HCT116 (cell line): ENCODE results near the gene AZGP1. TPM values are rescaled to one million over a fixed set of nuclear protein-coding genes. Genes with fewer than 3 reads are reported as not detected.
A peak's percentile ranks its signal among the peaks of the same experiment; 100 is the strongest.

ENCODE experiments used
- ATAC-seq: fragments of 200-7000 bp; cut with Tn5 transposase; 2 replicates; pipeline ENCODE4 v1.9.1; 2020; ENCODE audit warnings: mild to moderate bottlenecking, moderate library complexity
- BruUV-seq: library from RNA; stranded (reverse); fragments of 400-500 nt; replicated peaks from 2 replicates; lab custom pipeline; 2021; lab: Mats Ljungman, UMichigan
- CTCF ChIA-PET: fragments of 300-600 bp; sonication (Branson Sonifier 250); formaldehyde crosslinking; loops from one replicate; lab custom pipeline; 2021; ENCODE audit warnings: antibody characterized with exemption; lab: Charles Lee
- POLR2A ChIA-PET: fragments of 300-600, 350-600 bp; sonication (Branson Sonifier 250); formaldehyde crosslinking; loops from one replicate; lab custom pipeline; 2021; ENCODE audit warnings: antibody characterized with exemption; lab: Charles Lee
- RAD21 ChIA-PET, 2 experiments: fragments of 300-600 bp; sonication (Branson Sonifier 250); formaldehyde crosslinking; loops; one replicate each; lab custom pipeline; 2023; ENCODE audit warnings: low total read pairs in 2 of 2; ENCODE audit not compliant: uncharacterized antibody in 2 of 2, unreplicated experiment in 2 of 2, low non-redundant PET in 1 of 2; lab: Charles Lee
- DNase-seq: peaks from one replicate; pipeline ENCODE4 v3.0.0-alpha.2; 2010; ENCODE audit warnings: low read depth, low spot score
- H2AFZ ChIP-seq: fragments of 200-600 bp; shearing (Covaris generic), sonication (generic); 2 replicates; pipeline ENCODE4 v1.6.1; 2017; ENCODE audit warnings: low read depth, mixed run types, mixed read lengths, antibody characterized with exemption, low read length; ENCODE audit not compliant: poor library complexity, severe bottlenecking
- H3K27ac ChIP-seq: 2 replicates; pipeline ENCODE4 v1.5.1; 2012; ENCODE audit warnings: low read depth, low read length
- H3K27me3 ChIP-seq: fragments of 200-600 bp; sonication (generic); 2 replicates; pipeline ENCODE4 v1.6.1; 2016; ENCODE audit warnings: mixed run types, low read length, mixed read lengths; ENCODE audit not compliant: insufficient read depth
- H3K36me3 ChIP-seq, 2 experiments: fragments of 200-500 bp in 1 of 2; fragments of 200-600 bp in 1 of 2; sonication (Bioruptor generic) in 1 of 2; sonication (generic) in 1 of 2; 2 replicates each; pipeline versions ENCODE4 v1.5.1 to v1.6.1; 2014 to 2016; ENCODE audit warnings: low read length in 2 of 2, inconsistent platforms in 1 of 2, mixed read lengths in 1 of 2, mixed run types in 1 of 2; ENCODE audit not compliant: insufficient read depth in 2 of 2, control insufficient read depth in 1 of 2
- H3K4me1 ChIP-seq, 2 experiments: fragments of 200-600 bp in 1 of 2; sonication (generic) in 1 of 2; 2 replicates each; pipeline versions ENCODE4 v1.5.1 to v1.6.1; 2012 to 2017; ENCODE audit warnings: low read length in 2 of 2, inconsistent platforms in 1 of 2, mild to moderate bottlenecking in 1 of 2, mixed read lengths in 1 of 2, mixed run types in 1 of 2, moderate library complexity in 1 of 2; ENCODE audit not compliant: insufficient read depth in 2 of 2, control insufficient read depth in 1 of 2
- H3K4me2 ChIP-seq: fragments of 200-600 bp; sonication (generic); 2 replicates; pipeline ENCODE4 v1.6.1; 2017; ENCODE audit warnings: mixed run types, low read length, mixed read lengths
- H3K4me3 ChIP-seq, 2 experiments: fragments of 200-600 bp in 1 of 2; sonication (generic) in 1 of 2; replicated peaks in 1 of 2; 2 replicates each; pipeline ENCODE4 v1.5.1; 2011 to 2016; ENCODE audit warnings: low read length in 2 of 2, control low read depth in 1 of 2, low read depth in 1 of 2, mild to moderate bottlenecking in 1 of 2, mixed read lengths in 1 of 2, mixed run types in 1 of 2
- H3K79me2 ChIP-seq: fragments of 200-600 bp; sonication (generic); 2 replicates; pipeline ENCODE4 v1.6.1; 2017; ENCODE audit warnings: mild to moderate bottlenecking, mixed run types, low read length, moderate library complexity, mixed read lengths; ENCODE audit not compliant: insufficient read depth
- H3K9ac ChIP-seq: fragments of 200-600 bp; sonication (generic); 2 replicates; pipeline ENCODE4 v1.6.1; 2016; ENCODE audit warnings: low read length, mixed read lengths
- H3K9me2 ChIP-seq: fragments of 200-600 bp; sonication (generic), shearing (Covaris generic); 2 replicates; pipeline ENCODE4 v1.6.1; 2017; ENCODE audit warnings: mixed run types, mild to moderate bottlenecking, moderate library complexity; ENCODE audit not compliant: insufficient read depth
- H3K9me3 ChIP-seq, 2 experiments: fragments of 200-500 bp in 1 of 2; fragments of 200-600 bp in 1 of 2; sonication (Bioruptor generic) in 1 of 2; sonication (generic) in 1 of 2; 2 replicates each; pipeline ENCODE4 v1.6.1; 2014 to 2017; ENCODE audit warnings: low read length in 2 of 2, mixed read lengths in 2 of 2, inconsistent platforms in 1 of 2, low read depth in 1 of 2, mild to moderate bottlenecking in 1 of 2, mixed run types in 1 of 2, moderate library complexity in 1 of 2; ENCODE audit not compliant: control insufficient read depth in 1 of 2, insufficient read depth in 1 of 2
- H4K20me1 ChIP-seq: fragments of 200-600 bp; sonication (generic), shearing (Covaris generic); 2 replicates; pipeline ENCODE4 v1.6.1; 2017; ENCODE audit warnings: mixed run types, mild to moderate bottlenecking, moderate library complexity; ENCODE audit not compliant: insufficient read depth
- ATF3 ChIP-seq: IDR thresholded peaks from 2 replicates; pipeline ENCODE4 v1.6.1; 2012
- CEBPB ChIP-seq: IDR thresholded peaks from 2 replicates; pipeline ENCODE4 v1.6.1; 2012; ENCODE audit warnings: low read depth
- EZH2 ChIP-seq: fragments of 200-600 bp; sonication (generic); IDR thresholded peaks from 2 replicates; pipeline ENCODE4 v1.6.1; 2017; ENCODE audit warnings: antibody characterized with exemption, mixed run types
- JUND ChIP-seq: IDR thresholded peaks from 2 replicates; pipeline ENCODE4 v1.6.1; 2012
- MAX ChIP-seq: IDR thresholded peaks from 2 replicates; pipeline ENCODE4 v1.6.1; 2012
- REST ChIP-seq: IDR thresholded peaks from 2 replicates; pipeline ENCODE4 v1.6.1; 2012; ENCODE audit warnings: low read depth
- ZBTB33 ChIP-seq: IDR thresholded peaks from 2 replicates; pipeline ENCODE4 v1.6.1; 2011; ENCODE audit warnings: mild to moderate bottlenecking, low read length, moderate library complexity; ENCODE audit not compliant: insufficient replicate concordance; ENCODE audit errors: extremely low read depth
- intact Hi-C: fragments of 100-400 bp; cut with micrococcal nuclease; formaldehyde crosslinking; loops from 2 replicates; pipeline ENCODE4 v1.10.0; 2022
- total RNA-seq: library from RNA; stranded (reverse); gene quantifications from one replicate; pipeline ENCODE4 v1.2.1, GENCODE V29; 2021; ENCODE audit not compliant: unreplicated experiment

The AZGP1 gene
- total RNA-seq, 1 experiment from 2014 or later, result 1.1 TPM

- RAD21 ChIA-PET, result no interaction called here
- H3K27me3 ChIP-seq, result no peaks in the 10 kb centered on the region
- H3K27ac ChIP-seq, result no peak overlapping the region
- H3K4me1 ChIP-seq, result peaks cover 8 to 26% of the 10 kb centered on the region in 2 experiments; a peak in 3 of 4 replicates
- intact Hi-C loops, result no loop called here
- no peak overlapping the region for H3K4me3 ChIP-seq
- H3K9me3 ChIP-seq, result no peaks in the 10 kb centered on the region
- no TSS peak for BruUV-seq
- no peak overlapping the region for H2AFZ ChIP-seq
- POLR2A ChIA-PET, result no interaction called here
- H3K4me2 ChIP-seq, result peak overlapping the region; percentile 89; the same call in 1 of the 2 replicates
- no peaks in the 10 kb centered on the region for H3K9me2 ChIP-seq
- ATAC-seq (no peak), DNase-seq (no peak)
- no peak overlapping the region for H3K9ac ChIP-seq
- H3K36me3 ChIP-seq, result no peaks in the 10 kb centered on the region; a peak in 2 of 4 replicates
- no peak for TF ChIP-seq REST
- no peak for TF ChIP-seq EZH2
- H4K20me1 ChIP-seq, result no peaks in the 10 kb centered on the region; the same call in 1 of the 2 replicates
- CTCF ChIA-PET, result no interaction called here
- peaks cover 67% of the 10 kb centered on the region for H3K79me2 ChIP-seq
These were observed 41.5 kb upstream of the AZGP1 start for GRCh38 chr7:100017300-100017699.

- H3K4me1 ChIP-seq, result peaks cover 8 to 26% of the 10 kb centered on the region in 2 experiments; a peak in 3 of 4 replicates
- no peaks in the 10 kb centered on the region; a peak in 1 of 4 replicates for H3K36me3 ChIP-seq
- no peaks in the 10 kb centered on the region for H3K9me2 ChIP-seq
- POLR2A ChIA-PET, result interaction anchor here (1.4 kb wide), 1 partner anchor 33 kb away, joined by 5 read pairs; the partner anchor contains the start of gene ZSCAN21
- no peaks in the 10 kb centered on the region for H3K9me3 ChIP-seq
- ATAC-seq (no peak), DNase-seq (no peak)
- H3K9ac ChIP-seq, result peak overlapping the region; percentile 99
- TF ChIP-seq JUND, result no peak
- TF ChIP-seq ATF3, result no peak
- TF ChIP-seq MAX, result no peak
- TF ChIP-seq REST, result no peak
- no peak for TF ChIP-seq ZBTB33
- no peak for TF ChIP-seq CEBPB
- BruUV-seq, result TSS peak; percentile 69
- no peak overlapping the region for H2AFZ ChIP-seq
- no peaks in the 10 kb centered on the region for H3K27me3 ChIP-seq
- peaks cover 58% of the 10 kb centered on the region for H3K79me2 ChIP-seq
- RAD21 ChIA-PET, result interaction anchor here in 1 of 2 experiments (0.6 kb wide), 1 partner anchor 12 kb away, joined by 3 read pairs; no protein-coding TSS in a partner anchor
- peak overlapping the region; percentile 88 to 99 for H3K4me3 ChIP-seq
- no peaks in the 10 kb centered on the region for H4K20me1 ChIP-seq
- intact Hi-C loops, result no loop called here
- H3K27ac ChIP-seq, result peak overlapping the region; percentile 60
- H3K4me2 ChIP-seq, result peak overlapping the region; percentile 89
- CTCF ChIA-PET, result no interaction called here
These were observed 40.5 kb upstream of the AZGP1 start for GRCh38 chr7:100016215-100016901.
